Naive thymus-derived CD4-positive, alpha-beta T cell (primary cell): Measurements from ENCODE around the gene NOD1. TPM values are rescaled to one million over a fixed set of nuclear protein-coding genes. Genes with fewer than 3 reads are reported as not detected.

Experiments used
- ATAC-seq: fragments of 150-1000 bp; cut with Tn5 transposase; 2 replicates; pipeline ENCODE4 v1.10.0; 2021; ENCODE audit warnings: mild to moderate bottlenecking, moderate library complexity
- CTCF ChIA-PET: fragments of 350-600 bp; sonication (Branson Sonifier 250); formaldehyde crosslinking; loops from one replicate; lab custom pipeline; 2021; ENCODE audit warnings: antibody characterized with exemption; lab: Charles Lee
- POLR2A ChIA-PET: fragments of 350-600 bp; sonication (Branson Sonifier 250); formaldehyde crosslinking; loops from one replicate; lab custom pipeline; 2021; ENCODE audit warnings: antibody characterized with exemption, inconsistent platforms; lab: Charles Lee
- DNase-seq, 9 donors: peaks; one replicate each; pipeline versions ENCODE4 v3.0.0 to v3.0.0-alpha.2; 2020 to 2022; ENCODE audit warnings: mixed read lengths in 1 of 9
- H3K27ac ChIP-seq: one replicate; pipeline ENCODE4 v1.7.0; 2013; ENCODE audit warnings: mild to moderate bottlenecking, low read depth, low read length, moderate library complexity
- H3K27me3 ChIP-seq, 2 donors: one replicate each; pipeline ENCODE4 v1.7.0; 2013; ENCODE audit warnings: low read length in 2 of 2, mild to moderate bottlenecking in 2 of 2, moderate library complexity in 2 of 2; ENCODE audit not compliant: control insufficient read depth in 2 of 2, insufficient read depth in 2 of 2
- H3K36me3 ChIP-seq, 3 experiments: 1 replicate in 2 of 3; 2 replicates in 1 of 3; pipeline ENCODE4 v1.7.0; 2013; ENCODE audit warnings: low read length in 3 of 3, mild to moderate bottlenecking in 3 of 3, moderate library complexity in 1 of 3; ENCODE audit not compliant: insufficient read depth in 3 of 3, control insufficient read depth in 2 of 3
- H3K4me1 ChIP-seq, 2 donors: one replicate each; pipeline ENCODE4 v1.7.0; 2013; ENCODE audit warnings: low read length in 2 of 2, mild to moderate bottlenecking in 2 of 2, moderate library complexity in 1 of 2; ENCODE audit not compliant: control insufficient read depth in 2 of 2, insufficient read depth in 2 of 2
- H3K4me3 ChIP-seq: 2 replicates; pipeline ENCODE4 v1.7.0; 2013; ENCODE audit warnings: mild to moderate bottlenecking, low read length
- H3K9me3 ChIP-seq, 3 experiments: 1 replicate in 2 of 3; 2 replicates in 1 of 3; pipeline ENCODE4 v1.7.0; 2013; ENCODE audit warnings: low read length in 3 of 3; ENCODE audit not compliant: control insufficient read depth in 2 of 3
- H3K27ac Mint-ChIP-seq, 9 donors: one replicate each; pipeline ENCODE4 v1.8.0; 2020 to 2022; ENCODE audit warnings: mixed read lengths in 9 of 9, mild to moderate bottlenecking in 8 of 9, moderate library complexity in 5 of 9, inconsistent platforms in 2 of 9
- H3K27me3 Mint-ChIP-seq, 5 donors: one replicate each; pipeline ENCODE4 v1.8.0; 2021 to 2022; ENCODE audit warnings: mixed read lengths in 5 of 5, mild to moderate bottlenecking in 1 of 5
- H3K36me3 Mint-ChIP-seq, 5 donors: one replicate each; pipeline ENCODE4 v1.8.0; 2020 to 2022; ENCODE audit warnings: mixed read lengths in 5 of 5, mild to moderate bottlenecking in 3 of 5, inconsistent platforms in 1 of 5
- H3K4me1 Mint-ChIP-seq, 7 donors: one replicate each; pipeline ENCODE4 v1.8.0; 2020 to 2022; ENCODE audit warnings: mixed read lengths in 7 of 7, mild to moderate bottlenecking in 3 of 7, inconsistent platforms in 1 of 7
- H3K4me3 Mint-ChIP-seq, 10 donors: one replicate each; pipeline ENCODE4 v1.8.0; 2020 to 2022; ENCODE audit warnings: mild to moderate bottlenecking in 10 of 10, mixed read lengths in 10 of 10, moderate library complexity in 6 of 10, inconsistent platforms in 2 of 10
- H3K9me3 Mint-ChIP-seq, 11 donors: one replicate each; pipeline ENCODE4 v1.8.0; 2020 to 2022; ENCODE audit warnings: mixed read lengths in 11 of 11, mild to moderate bottlenecking in 4 of 11, inconsistent platforms in 1 of 11, moderate library complexity in 1 of 11
- intact Hi-C, 2 donors: fragments of 100-400 bp; cut with micrococcal nuclease; formaldehyde crosslinking; loops; one replicate each; pipeline ENCODE4 v1.15.1; 2023
- polyA plus RNA-seq, 2 donors: library from polyadenylated mRNA; unstranded; fragments of 300-500 nt; fragmentation: Illumina TruSeq; gene quantifications; one replicate each; pipeline ENCODE4 v1.2.3, GENCODE V29; 2021
- total RNA-seq, 6 experiments: library from RNA in 5 of 6; stranded (reverse) in 5 of 6; gene quantifications; 1 replicate in 5 of 6; 2 replicates in 1 of 6; pipeline ENCODE4 v1.2.3 and lab custom pipeline; 2021 to 2026

Gene NOD1
- total and polyA plus RNA-seq, 7 experiments from 2014 or later, result 6.1 to 24.6 (median 18.7) TPM

- no peaks in the 10 kb centered on the region for H3K27me3 Mint-ChIP-seq
- no peaks in the 10 kb centered on the region for H3K9me3 ChIP-seq
- no peak overlapping the region for H3K4me3 ChIP-seq
- ChIA-PET CTCF (no interaction called here), POLR2A (no interaction called here)
- H3K4me1 Mint-ChIP-seq, result peaks cover 0 to 4% (median 0%) of the 10 kb centered on the region in 7 donors
- no peaks in the 10 kb centered on the region for H3K9me3 Mint-ChIP-seq
- no peaks in the 10 kb centered on the region for H3K4me1 ChIP-seq
- H3K36me3 Mint-ChIP-seq, result peaks cover 0 to 46% (median 11%) of the 10 kb centered on the region in 5 donors
- DNase-seq, result no peak
- ATAC-seq, result no peak
- no peak overlapping the region for H3K4me3 Mint-ChIP-seq
- no peaks in the 10 kb centered on the region for H3K27me3 ChIP-seq
- H3K36me3 ChIP-seq, result peaks cover 3 to 87% (median 6%) of the 10 kb centered on the region in 3 experiments
- no peak overlapping the region for H3K27ac ChIP-seq
- intact Hi-C loops, result no loop called here
- no peak overlapping the region for H3K27ac Mint-ChIP-seq
These were observed 25.6 kb downstream of the NOD1 start for GRCh38 chr7:30453016-30453415.

- intact Hi-C loops, result no loop called here
- Mint-ChIP-seq H3K27me3 (no peaks in the 10 kb centered on the region), H3K4me3 (no peak overlapping the region), H3K27ac (no peak overlapping the region), H3K9me3 (no peaks in the 10 kb centered on the region), H3K36me3 (peaks cover 0 to 52% (median 15%) of the 10 kb centered on the region in 5 donors), H3K4me1 (peaks cover 0 to 4% (median 0%) of the 10 kb centered on the region in 7 donors)
- Histone ChIP-seq H3K36me3 (peaks cover 3 to 88% (median 11%) of the 10 kb centered on the region in 3 experiments), H3K27ac (no peak overlapping the region), H3K4me3 (no peak overlapping the region), H3K9me3 (no peaks in the 10 kb centered on the region), H3K4me1 (no peaks in the 10 kb centered on the region), H3K27me3 (no peaks in the 10 kb centered on the region)
- ATAC-seq, result no peak
- ChIA-PET POLR2A (no interaction called here), CTCF (no interaction called here)
- DNase-seq, result no peak
These were observed 26.2 kb downstream of the NOD1 start for GRCh38 chr7:30452280-30452930.

GRCh38 chr7:30451539-30452279, 26.9 kb downstream of the NOD1 start:
- Mint-ChIP-seq H3K4me1 (peaks cover 0 to 4% (median 0%) of the 10 kb centered on the region in 7 donors), H3K36me3 (peaks cover under 1 to 56% (median 19%) of the 10 kb centered on the region in 5 donors), H3K27me3 (no peaks in the 10 kb centered on the region), H3K9me3 (no peaks in the 10 kb centered on the region), H3K4me3 (no peak overlapping the region), H3K27ac (no peak overlapping the region)
- Histone ChIP-seq H3K27me3 (no peaks in the 10 kb centered on the region), H3K4me3 (no peak overlapping the region), H3K27ac (no peak overlapping the region), H3K4me1 (no peaks in the 10 kb centered on the region), H3K9me3 (no peaks in the 10 kb centered on the region), H3K36me3 (peaks cover 3 to 90% (median 15%) of the 10 kb centered on the region in 3 experiments)
- DNase-seq (no peak), ATAC-seq (no peak)
- ChIA-PET POLR2A (no interaction called here), CTCF (no interaction called here)
- intact Hi-C loops, result no loop called here

- peaks cover 5 to 87% (median 15%) of the 10 kb centered on the region in 3 experiments for H3K36me3 ChIP-seq
- Mint-ChIP-seq H3K4me1 (peaks cover 0 to 5% (median 2%) of the 10 kb centered on the region in 7 donors), H3K9me3 (no peaks in the 10 kb centered on the region), H3K36me3 (peaks cover 3 to 57% (median 21%) of the 10 kb centered on the region in 5 donors), H3K27ac (no peak overlapping the region), H3K4me3 (no peak overlapping the region), H3K27me3 (no peaks in the 10 kb centered on the region)
- ChIA-PET POLR2A (no interaction called here), CTCF (no interaction called here)
- ATAC-seq (no peak), DNase-seq (no peak)
- H3K4me3 ChIP-seq, result no peak overlapping the region
- no peaks in the 10 kb centered on the region for H3K9me3 ChIP-seq
- peaks cover 0 to 5% of the 10 kb centered on the region in 2 donors for H3K4me1 ChIP-seq
- H3K27ac ChIP-seq, result no peak overlapping the region
- intact Hi-C loops, result no loop called here
- H3K27me3 ChIP-seq, result no peaks in the 10 kb centered on the region
These were observed 27.5 kb downstream of the NOD1 start for GRCh38 chr7:30450983-30451497.

GRCh38 chr7:30450240-30450982, 28.2 kb downstream of the NOD1 start:
- Mint-ChIP-seq H3K27me3 (no peaks in the 10 kb centered on the region), H3K9me3 (no peaks in the 10 kb centered on the region), H3K36me3 (peaks cover 3 to 58% (median 21%) of the 10 kb centered on the region in 5 donors), H3K4me3 (no peak overlapping the region), H3K4me1 (peaks cover 0 to 9% (median 5%) of the 10 kb centered on the region in 7 donors), H3K27ac (no peak overlapping the region)
- POLR2A ChIA-PET, result no interaction called here
- intact Hi-C loops, result no loop called here
- ATAC-seq, result no peak
- H3K4me3 ChIP-seq, result no peak overlapping the region
- no peak for DNase-seq
- H3K36me3 ChIP-seq, result peaks cover 9 to 81% (median 15%) of the 10 kb centered on the region in 3 experiments
- peaks cover 0 to 6% of the 10 kb centered on the region in 2 donors for H3K4me1 ChIP-seq
- no peaks in the 10 kb centered on the region for H3K9me3 ChIP-seq
- no peaks in the 10 kb centered on the region for H3K27me3 ChIP-seq
- CTCF ChIA-PET, result no interaction called here
- no peak overlapping the region for H3K27ac ChIP-seq

GRCh38 chr7:30448461-30449189, 30.0 kb downstream of the NOD1 start:
- H3K27ac ChIP-seq, result no peak overlapping the region
- no peak for ATAC-seq
- Mint-ChIP-seq H3K27ac (no peak overlapping the region), H3K4me1 (peaks cover 0 to 9% (median 5%) of the 10 kb centered on the region in 7 donors), H3K27me3 (no peaks in the 10 kb centered on the region), H3K4me3 (no peak overlapping the region), H3K9me3 (no peaks in the 10 kb centered on the region), H3K36me3 (peaks cover 3 to 45% (median 18%) of the 10 kb centered on the region in 5 donors)
- no peaks in the 10 kb centered on the region for H3K27me3 ChIP-seq
- intact Hi-C loops, result loop anchor here in 1 of 2 donors (10.0 kb wide), 1 partner anchor 164 kb away; the partner anchor contains the start of gene ZNRF2
- ChIA-PET POLR2A (no interaction called here), CTCF (interaction anchor here (0.6 kb wide), 1 partner anchor 15 kb away, joined by 3 read pairs; no protein-coding TSS in a partner anchor)
- peaks cover 0 to 6% of the 10 kb centered on the region in 2 donors for H3K4me1 ChIP-seq
- no peak overlapping the region for H3K4me3 ChIP-seq
- peaks cover 6 to 64% (median 9%) of the 10 kb centered on the region in 3 experiments for H3K36me3 ChIP-seq
- DNase-seq, result no peak
- no peaks in the 10 kb centered on the region for H3K9me3 ChIP-seq
